GM18868 (cell line): ENCODE data around the gene RPL27.

ENCODE experiments used
- ATAC-seq: cut with Tn5 transposase; IDR thresholded peaks from one replicate; pipeline ENCODE4 v1.9.1; 2021; ENCODE audit warnings: mild to moderate bottlenecking, moderate library complexity; ENCODE audit not compliant: unreplicated experiment

Gene RPL27

DNA sequence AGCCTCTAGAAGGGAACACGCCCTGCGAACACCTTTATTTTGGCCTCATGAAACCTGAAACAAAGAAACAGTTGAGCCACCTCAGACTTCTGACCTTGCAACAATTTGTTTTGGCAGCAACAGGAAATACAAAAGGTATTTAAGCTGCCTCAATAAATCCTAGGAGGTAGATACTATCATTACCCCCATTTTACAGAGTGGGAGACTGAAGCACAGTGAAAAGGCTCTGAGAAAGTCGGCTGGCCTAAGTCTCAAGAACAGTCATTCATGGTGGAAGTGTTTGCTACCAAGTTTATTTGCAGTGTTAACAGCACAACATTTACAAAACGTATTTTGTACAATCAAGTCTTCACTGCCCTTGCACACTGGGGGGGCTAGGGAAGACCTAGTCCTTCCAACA lies 45.8 kb downstream of the RPL27 start:
- ATAC-seq: no peak

DNA sequence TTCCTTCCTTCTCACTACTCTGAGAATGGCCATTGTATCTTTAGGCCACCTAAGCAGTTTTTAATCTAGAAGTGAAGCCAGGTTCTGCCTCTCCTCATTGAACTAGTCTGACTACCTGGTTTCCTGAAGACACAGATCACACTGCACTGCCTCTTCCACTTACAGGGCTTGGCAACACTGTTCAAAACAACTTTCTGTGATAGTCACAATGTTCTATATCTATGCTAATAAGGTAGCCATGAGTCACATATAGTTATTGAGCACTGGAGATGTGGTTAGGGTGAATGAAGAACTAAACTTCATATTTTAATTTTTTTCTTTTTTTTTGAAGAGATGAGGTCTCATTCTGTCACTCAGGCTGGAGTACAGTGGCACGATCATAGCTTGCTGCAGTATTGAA lies 53.8 kb downstream of the RPL27 start:
- no peak for ATAC-seq
